H1 (cell line): ENCODE results near the gene TCF7L1. TPM values are rescaled to one million over a fixed set of nuclear protein-coding genes. Genes with fewer than 3 reads are reported as not detected.

Experiments used
- CTCF ChIA-PET: fragments of 300-600 bp; sonication (Branson Sonifier 250); formaldehyde crosslinking; loops from one replicate; lab custom pipeline; 2021; ENCODE audit not compliant: partially characterized antibody; lab: Charles Lee
- POLR2A ChIA-PET: fragments of 300-600 bp; sonication (Branson Sonifier 250); formaldehyde crosslinking; loops from one replicate; lab custom pipeline; 2021; ENCODE audit warnings: inconsistent platforms; ENCODE audit not compliant: partially characterized antibody; lab: Charles Lee
- DNase-seq, 2 experiments: peaks; one replicate each; pipeline versions ENCODE4 v3.0.0 to v3.0.0-alpha.2; 2010 to 2022; ENCODE audit warnings: low spot score in 2 of 2, low read depth in 1 of 2, mixed read lengths in 1 of 2
- FAIRE-seq: peaks from 2 replicates; lab custom pipeline; 2011; peaks lifted over from hg19 to GRCh38; lab: Jason Lieb, UNC
- H2AFZ ChIP-seq: 2 replicates; pipeline ENCODE4 v1.8.1; 2012; ENCODE audit warnings: low read length, inconsistent platforms
- H2AK5ac ChIP-seq: 2 replicates; pipeline ENCODE4 v1.6.1; 2013; ENCODE audit warnings: low read depth, low read length
- H2BK120ac ChIP-seq: replicated peaks from 2 replicates; pipeline ENCODE3; 2013; ENCODE audit warnings: low read depth, low read length, inconsistent platforms
- H2BK12ac ChIP-seq: 2 replicates; pipeline ENCODE4 v1.6.1; 2013; ENCODE audit warnings: low read depth, low read length
- H2BK15ac ChIP-seq: 2 replicates; pipeline ENCODE4 v1.6.1; 2013; ENCODE audit warnings: low read length
- H2BK20ac ChIP-seq: 2 replicates; pipeline ENCODE4 v1.6.1; 2013; ENCODE audit warnings: low read length
- H2BK5ac ChIP-seq: 2 replicates; pipeline ENCODE4 v1.6.1; 2013; ENCODE audit warnings: low read depth, low read length
- H3K14ac ChIP-seq: 2 replicates; pipeline ENCODE4 v1.6.1; 2013; ENCODE audit warnings: inconsistent platforms; ENCODE audit not compliant: insufficient read length
- H3K18ac ChIP-seq: 2 replicates; pipeline ENCODE4 v1.6.1; 2013; ENCODE audit warnings: low read length; ENCODE audit errors: extremely low read depth
- H3K23ac ChIP-seq: 2 replicates; pipeline ENCODE4 v1.6.1; 2013; ENCODE audit warnings: inconsistent platforms; ENCODE audit not compliant: insufficient read length
- H3K23me2 ChIP-seq: 2 replicates; pipeline ENCODE4 v1.6.1; 2013; ENCODE audit warnings: low read depth, low read length
- H3K27ac ChIP-seq: 2 replicates; pipeline ENCODE4 v1.6.1; 2011; ENCODE audit warnings: low read depth, low read length, inconsistent platforms
- H3K27me3 ChIP-seq, 4 experiments: replicated peaks in 1 of 4; 1 replicate in 1 of 4; 2 replicates in 3 of 4; pipeline versions ENCODE4 v1.6.1 to v1.8.1; 2011 to 2013; ENCODE audit warnings: low read length in 3 of 4, mild to moderate bottlenecking in 3 of 4, inconsistent platforms in 2 of 4, mixed read lengths in 2 of 4, moderate library complexity in 1 of 4; ENCODE audit not compliant: control insufficient read depth in 3 of 4, insufficient read depth in 3 of 4; ENCODE audit errors: extremely low read depth in 1 of 4
- H3K36me3 ChIP-seq, 4 experiments: 2 replicates each; pipeline versions ENCODE4 v1.6.1 to v1.8.1; 2011 to 2013; ENCODE audit warnings: mild to moderate bottlenecking in 4 of 4, low read length in 3 of 4, moderate library complexity in 2 of 4, control low read depth in 1 of 4, inconsistent platforms in 1 of 4; ENCODE audit not compliant: insufficient read depth in 4 of 4, control insufficient read depth in 2 of 4
- H3K4ac ChIP-seq: replicated peaks from 2 replicates; pipeline ENCODE3; 2013; ENCODE audit warnings: low read length, low read depth, mixed read lengths, inconsistent platforms; ENCODE audit not compliant: insufficient read length
- H3K4me1 ChIP-seq, 4 experiments: replicated peaks in 1 of 4; 1 replicate in 1 of 4; 2 replicates in 3 of 4; pipeline versions ENCODE4 v1.6.1 to v1.8.1; 2011 to 2013; ENCODE audit warnings: low read length in 3 of 4, inconsistent platforms in 2 of 4, mixed read lengths in 1 of 4; ENCODE audit not compliant: insufficient read depth in 4 of 4, control insufficient read depth in 3 of 4
- H3K4me2 ChIP-seq, 2 experiments: 2 replicates each; pipeline versions ENCODE4 v1.6.1 to v1.8.1; 2011 to 2013; ENCODE audit warnings: low read depth in 2 of 2, low read length in 2 of 2, control low read depth in 1 of 2, inconsistent platforms in 1 of 2, mild to moderate bottlenecking in 1 of 2; ENCODE audit not compliant: insufficient read depth in 1 of 2
- H3K4me3 ChIP-seq, 4 experiments: fragments of 200-600, 300-600 bp in 1 of 4; sonication (generic), shearing (Covaris generic), sonication (Bioruptor Twin) in 1 of 4; 2 replicates each; pipeline versions ENCODE4 v1.5.1 to v1.8.1; 2011 to 2016; ENCODE audit warnings: low read length in 4 of 4, low read depth in 3 of 4, control low read depth in 2 of 4, inconsistent platforms in 2 of 4, mild to moderate bottlenecking in 2 of 4, mixed read lengths in 1 of 4, moderate library complexity in 1 of 4; ENCODE audit not compliant: insufficient read depth in 2 of 4; ENCODE audit errors: extremely low read depth in 1 of 4
- H3K56ac ChIP-seq: replicated peaks from 2 replicates; pipeline ENCODE3; 2013; ENCODE audit warnings: low read depth, mild to moderate bottlenecking, mixed read lengths, low read length, inconsistent platforms; ENCODE audit not compliant: insufficient read length
- H3K79me1 ChIP-seq: 2 replicates; pipeline ENCODE4 v1.6.1; 2013; ENCODE audit warnings: low read depth, low read length, control low read depth
- H3K79me2 ChIP-seq, 2 experiments: 2 replicates each; pipeline versions ENCODE4 v1.6.1 to v1.8.1; 2012 to 2013; ENCODE audit warnings: low read length in 2 of 2, mild to moderate bottlenecking in 2 of 2, inconsistent platforms in 1 of 2; ENCODE audit not compliant: insufficient read depth in 2 of 2, control insufficient read depth in 1 of 2
- H3K9ac ChIP-seq, 4 experiments: replicated peaks in 1 of 4; 1 replicate in 1 of 4; 2 replicates in 3 of 4; pipeline versions ENCODE4 v1.6.1 to v1.8.1; 2011 to 2013; ENCODE audit warnings: low read depth in 3 of 4, low read length in 3 of 4, control low read depth in 2 of 4, mild to moderate bottlenecking in 2 of 4, moderate library complexity in 2 of 4, inconsistent platforms in 1 of 4; ENCODE audit errors: extremely low read depth in 1 of 4
- H3K9me3 ChIP-seq, 2 experiments: 2 replicates each; pipeline versions ENCODE4 v1.6.1 to v1.8.1; 2012 to 2013; ENCODE audit warnings: mild to moderate bottlenecking in 2 of 2, moderate library complexity in 2 of 2, control low read depth in 1 of 2, inconsistent platforms in 1 of 2, low read depth in 1 of 2, low read length in 1 of 2, mixed read lengths in 1 of 2; ENCODE audit not compliant: insufficient read depth in 2 of 2
- H4K20me1 ChIP-seq, 2 experiments: replicated peaks in 1 of 2; 2 replicates each; pipeline versions ENCODE3 to v1.8.1; 2011 to 2013; ENCODE audit warnings: inconsistent platforms in 2 of 2, low read length in 2 of 2, mild to moderate bottlenecking in 1 of 2; ENCODE audit not compliant: insufficient read depth in 2 of 2, control insufficient read depth in 1 of 2
- H4K5ac ChIP-seq: 2 replicates; pipeline ENCODE4 v1.6.1; 2013; ENCODE audit warnings: low read length, low read depth, mixed read lengths, inconsistent platforms; ENCODE audit not compliant: insufficient read length
- H4K8ac ChIP-seq: 2 replicates; pipeline ENCODE4 v1.8.0; 2013; ENCODE audit warnings: mild to moderate bottlenecking, moderate library complexity, low read length, inconsistent platforms; ENCODE audit not compliant: insufficient read depth; ENCODE audit errors: extremely low read depth
- H4K91ac ChIP-seq: replicated peaks from 2 replicates; pipeline ENCODE3; 2013; ENCODE audit warnings: low read length, mixed read lengths, inconsistent platforms; ENCODE audit not compliant: insufficient read length
- BCL11A ChIP-seq, 2 experiments: IDR thresholded peaks; one replicate each; pipeline ENCODE4 v1.6.1; 2011; ENCODE audit warnings: low read depth in 2 of 2, low read length in 2 of 2, mild to moderate bottlenecking in 2 of 2
- FOSL1 ChIP-seq: IDR thresholded peaks from 2 replicates; pipeline ENCODE4 v1.6.1; 2011; ENCODE audit warnings: mild to moderate bottlenecking, low read depth, low read length, moderate library complexity; ENCODE audit not compliant: insufficient read depth
- GTF2F1 ChIP-seq: IDR thresholded peaks from 2 replicates; pipeline ENCODE4 v1.6.1; 2012; ENCODE audit warnings: low read depth, low read length, improper control_type of control experiment, borderline replicate concordance
- JUN ChIP-seq: IDR thresholded peaks from 2 replicates; pipeline ENCODE4 v1.6.1; 2011; ENCODE audit warnings: low read depth, mild to moderate bottlenecking, improper control_type of control experiment, low read length
- TAF1 ChIP-seq: IDR thresholded peaks from 2 replicates; pipeline ENCODE4 v1.6.1; 2011; ENCODE audit warnings: mild to moderate bottlenecking, low read depth, low read length
- TAF7 ChIP-seq: optimal IDR thresholded peaks from 2 replicates; pipeline ENCODE3; 2011; ENCODE audit warnings: low read depth, mild to moderate bottlenecking, inconsistent platforms, low read length, moderate library complexity, borderline replicate concordance
- WGBS, 2 experiments: shearing (Covaris generic) in 1 of 2; methylation state at CpG; one replicate each; pipeline versions ENCODE4 v1.1.6 to v1.1.7; 2013 to 2015; ENCODE audit warnings: low lambda C conversion rate in 2 of 2, mixed read lengths in 2 of 2, inconsistent platforms in 1 of 2, low coverage in 1 of 2, missing lambda C conversion rate in 1 of 2; ENCODE audit not compliant: insufficient replicate concordance in 2 of 2, insufficient coverage in 1 of 2, insufficient read length in 1 of 2; ENCODE audit errors: extremely low coverage in 1 of 2, missing lambda C conversion rate in 1 of 2; 5-methylcytosine and 5-hydroxymethylcytosine counted together
- polyA plus RNA-seq, 7 experiments: library from polyadenylated mRNA; depleted of rRNA in 3 of 7; stranded (reverse) in 5 of 7; unstranded in 2 of 7; fragments of >200 nt in 5 of 7; fragments of 200-250 nt in 2 of 7; gene quantifications; 1 replicate in 5 of 7; 2 replicates in 1 of 7; 4 replicates in 1 of 7; pipeline versions ENCODE4 v1.2.1 to v1.2.3, GENCODE V29; 2011 to 2013; ENCODE audit warnings: missing spikeins in 2 of 7, mixed read lengths in 2 of 7
- total RNA-seq: library from RNA; stranded (reverse); fragmentation: NEBNext Ultra II Directional; extraction: Animal tissue kit (Norgen Biotek cat#: 25700); gene quantifications from 2 replicates; pipeline ENCODE4 v1.2.1, GENCODE V29; 2021

The TCF7L1 gene
- total and polyA plus RNA-seq, 2 of the 8 experiments (the other 6 are each of a cell fraction or from before 2014, with no cell fraction given) = 27.5 to 108 TPM

GRCh38 chr2:85340034-85340892 is 207.1 kb downstream of the TCF7L1 start:
- TF ChIP-seq TAF1 = no peak
- TF ChIP-seq GTF2F1 = no peak
- no peak for TF ChIP-seq JUN
- no peak for TF ChIP-seq TAF7
- no peak for TF ChIP-seq BCL11A (IDR thresholded peaks at IDR 0.05; ENCODE audit: low read depth in 2 of 2, low read length in 2 of 2)
- no peak for TF ChIP-seq FOSL1
- H2BK120ac ChIP-seq = no peak overlapping the region
- no peaks in the 10 kb centered on the region for H3K79me1 ChIP-seq
- H3K9ac ChIP-seq = no peak overlapping the region
- no peak overlapping the region for H3K23ac ChIP-seq
- no peak overlapping the region for H2BK20ac ChIP-seq
- ChIA-PET POLR2A (interaction anchor here (0.5 to 5.9 kb wide), 6 partner anchors 9 to 212 kb away, joined by 3 to 23 read pairs (median 7); partner anchors contain the start of genes ELMOD3, RETSAT and TGOLN2), CTCF (interaction anchor here (0.6 to 2.0 kb wide), 5 partner anchors 10 to 794 kb away, joined by 3 to 8 read pairs (median 3); no protein-coding TSS in a partner anchor)
- no peak overlapping the region for H4K5ac ChIP-seq
- no peaks in the 10 kb centered on the region for H3K23me2 ChIP-seq
- 84% methylated on average over 13 of the region's 13 CpGs; no CpG with 5 or more reads in 1 of the 2 experiments for WGBS, 2 experiments
- no peaks in the 10 kb centered on the region for H3K36me3 ChIP-seq
- no peak overlapping the region for H2BK15ac ChIP-seq
- H3K4me2 ChIP-seq = no peak overlapping the region
- H3K27ac ChIP-seq = no peak overlapping the region
- H2BK12ac ChIP-seq = no peak overlapping the region
- peaks cover 0 to 7% (median 1%) of the 10 kb centered on the region in 4 experiments; a peak in 3 of 7 replicates for H3K4me1 ChIP-seq
- H3K56ac ChIP-seq = no peak overlapping the region
- H3K14ac ChIP-seq = peak overlapping the region; percentile 31
- no peak overlapping the region for H2BK5ac ChIP-seq
- no peaks in the 10 kb centered on the region for H4K20me1 ChIP-seq
- DNase-seq (no peak), FAIRE-seq (no peak)
- no peak overlapping the region for H4K91ac ChIP-seq
- no peaks in the 10 kb centered on the region for H3K27me3 ChIP-seq
- no peaks in the 10 kb centered on the region for H3K79me2 ChIP-seq
- H2AK5ac ChIP-seq = no peak overlapping the region
- H2AFZ ChIP-seq = no peak overlapping the region
- H3K18ac ChIP-seq = no peak overlapping the region
- no peak overlapping the region for H4K8ac ChIP-seq
- no peak overlapping the region for H3K4ac ChIP-seq
- H3K9me3 ChIP-seq = no peaks in the 10 kb centered on the region; a peak in 1 of 4 replicates
- no peak overlapping the region for H3K4me3 ChIP-seq
